Esophagus squamous epithelium (tissue), 5 donors: Measurements from ENCODE around the gene TMEM266. TPM values are rescaled to one million over a fixed set of nuclear protein-coding genes. Genes with fewer than 3 reads are reported as not detected.

Experiments
- DNase-seq: peaks from one replicate; lab custom pipeline; 2025; lab: John Stamatoyannopoulos, UW
- H3K27ac ChIP-seq, 4 donors: fragments of 200-600 bp; sonication (generic); one replicate each; pipeline ENCODE4 v1.5.1; 2016 to 2019; ENCODE audit warnings: mild to moderate bottlenecking in 1 of 4
- H3K27me3 ChIP-seq, 4 donors: fragments of 200-600 bp; sonication (generic); 1 replicate in 3 of 4; 2 replicates in 1 of 4; pipeline versions ENCODE4 v1.5.1 to v1.6.0; 2017 to 2021; ENCODE audit warnings: antibody characterized with exemption in 1 of 4
- H3K36me3 ChIP-seq, 3 donors: fragments of 200-600 bp; sonication (generic); one replicate each; pipeline ENCODE4 v1.5.1; 2016 to 2019
- H3K4me1 ChIP-seq, 3 donors: fragments of 200-600 bp; sonication (generic); one replicate each; pipeline ENCODE4 v1.5.1; 2017 to 2019
- H3K4me3 ChIP-seq, 4 donors: fragments of 200-600 bp; sonication (generic); 1 replicate in 3 of 4; 2 replicates in 1 of 4; pipeline ENCODE4 v1.5.1; 2016 to 2019; ENCODE audit warnings: mild to moderate bottlenecking in 2 of 4, moderate library complexity in 1 of 4
- H3K9me3 ChIP-seq, 3 donors: fragments of 200-600 bp; sonication (generic); one replicate each; pipeline ENCODE4 v1.5.1; 2016 to 2019
- CTCF ChIP-seq, 6 experiments: fragments of 450-650 bp in 4 of 6; fragments of 200-600 bp in 2 of 6; sonication (generic) in 2 of 6; IDR thresholded peaks; one replicate each; pipeline ENCODE4 v1.5.1; 2016 to 2019; ENCODE audit warnings: antibody characterized with exemption in 6 of 6, mild to moderate bottlenecking in 4 of 6, moderate library complexity in 4 of 6
- POLR2A ChIP-seq, 4 donors: fragments of 450-650 bp; IDR thresholded peaks; one replicate each; pipeline ENCODE4 v1.6.1; 2017; ENCODE audit warnings: antibody characterized with exemption in 4 of 4, mild to moderate bottlenecking in 4 of 4, moderate library complexity in 3 of 4
- WGBS, 2 donors: methylation state at CpG; one replicate each; pipeline ENCODE4 v1.1.5; 2018; 5-methylcytosine and 5-hydroxymethylcytosine counted together
- intact Hi-C: fragments of 100-400 bp; cut with DNase I; formaldehyde crosslinking; loops from one replicate; pipeline ENCODE4 v1.15.0; 2022
- total RNA-seq, 4 donors: library from RNA; depleted of rRNA; stranded (reverse); fragments of >200 nt; gene quantifications; one replicate each; pipeline ENCODE4 v1.1.0, GENCODE V29; 2016
- donor health status: DM: yes; HTN: yes; CAD: no.

TMEM266 gene
- total RNA-seq, 4 donors from 2014 or later = 0.19 to 0.79 (median 0.29) TPM; not detected in 1

DNA sequence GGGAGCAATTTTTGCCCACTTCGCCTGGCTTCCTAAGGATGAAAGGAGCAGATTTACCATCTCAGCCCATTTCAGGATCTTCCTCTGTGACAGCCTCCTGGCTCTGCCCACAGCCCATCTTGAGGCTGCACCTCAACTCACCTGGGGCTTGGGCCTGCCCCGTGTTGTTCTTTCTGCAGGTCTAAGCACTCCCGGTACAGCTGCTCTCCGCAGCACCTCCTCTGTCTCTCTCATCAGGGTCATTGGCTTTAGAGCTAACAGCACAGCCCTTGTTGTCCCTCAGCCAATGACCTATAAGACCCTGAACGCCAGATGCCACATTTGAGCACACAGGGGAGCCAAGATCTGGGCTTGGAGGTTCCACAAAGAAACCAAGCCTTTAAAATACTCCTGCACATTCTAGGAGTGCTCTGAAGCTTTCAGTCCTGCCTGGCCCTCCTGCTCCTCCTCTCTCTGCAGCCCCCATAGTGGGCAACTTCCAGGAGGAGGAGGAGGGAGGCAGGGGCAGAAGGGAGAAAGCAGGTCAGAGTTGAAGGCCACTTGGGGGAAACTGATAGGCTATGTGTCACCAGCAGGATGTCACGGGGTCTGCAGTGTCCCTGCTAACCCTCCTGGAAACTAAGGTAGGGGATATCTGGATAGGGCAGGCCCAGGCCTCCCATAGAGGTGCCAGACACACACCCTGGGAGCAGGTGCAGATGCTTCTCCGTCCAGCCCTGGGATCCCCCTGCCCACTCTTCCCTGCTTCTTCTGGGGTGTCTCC, 135.9 kb downstream of the TMEM266 start:
- peaks cover 0 to 24% (median 0%) of the 10 kb centered on the region in 4 donors for H3K27me3 ChIP-seq
- H3K4me1 ChIP-seq = peaks cover 33 to 78% (median 46%) of the 10 kb centered on the region in 3 donors
- WGBS, 2 donors = 60 to 76% methylated on average over 5 to 6 of the region's 7 CpGs
- TF ChIP-seq CTCF (IDR thresholded peaks at IDR 0.05) (no peak), POLR2A (IDR thresholded peaks at IDR 0.05) (no peak)
- no peaks in the 10 kb centered on the region for H3K36me3 ChIP-seq
- H3K27ac ChIP-seq = peak overlapping the region in 3 of 4 donors; percentile 77 to 87 (median 85)
- no peak overlapping the region for H3K4me3 ChIP-seq
- DNase-seq = no peak
- intact Hi-C loops = loop anchor here (10.0 kb wide), 1 partner anchor 129 kb away; no protein-coding TSS in a partner anchor
- H3K9me3 ChIP-seq = no peaks in the 10 kb centered on the region

DNA sequence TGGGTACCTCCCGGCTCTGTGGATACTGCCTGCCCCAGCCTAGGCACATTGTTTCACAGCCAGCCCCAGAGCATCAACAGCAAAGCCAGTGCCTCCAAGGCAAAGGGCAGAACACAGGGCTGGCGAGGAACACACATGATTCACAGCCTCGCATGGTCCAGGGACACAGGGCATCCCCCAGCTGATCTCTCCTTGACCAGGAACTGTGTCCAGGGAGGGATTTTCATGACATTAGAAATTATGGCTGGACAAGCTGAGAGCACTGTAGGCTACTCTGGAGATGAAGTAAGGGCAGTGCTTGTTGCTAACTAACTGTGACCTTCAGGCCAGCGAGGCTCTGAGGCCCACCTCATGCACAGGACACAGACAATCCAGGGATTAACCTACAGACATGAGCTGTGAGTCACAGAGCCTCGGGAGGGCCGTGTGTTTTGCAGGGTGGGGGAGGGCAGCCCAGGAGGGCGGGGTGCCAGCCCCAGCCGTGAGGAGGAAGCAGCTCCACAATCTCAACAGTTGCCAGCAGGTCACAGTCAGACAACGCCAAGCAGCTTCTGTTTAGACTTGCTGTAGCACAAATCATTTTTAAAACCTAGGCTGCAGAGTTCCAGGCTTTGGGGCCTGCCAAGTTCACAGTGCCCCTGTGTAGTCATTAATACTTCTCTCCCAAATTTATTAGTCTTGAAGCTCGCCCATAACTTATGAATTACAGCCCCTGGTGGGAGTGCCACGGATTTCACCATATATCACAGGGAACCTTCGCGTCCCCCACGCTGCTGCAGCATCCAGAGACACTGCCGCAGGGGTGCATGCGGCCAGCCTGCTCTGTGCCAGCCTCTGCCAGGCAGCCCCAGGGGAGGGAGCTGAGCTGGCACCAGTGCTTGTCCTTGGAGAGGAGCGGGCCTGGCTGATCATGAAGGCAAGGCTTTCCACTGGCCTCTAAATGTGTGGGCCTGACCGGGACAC, 136.8 kb downstream of the TMEM266 start:
- no peaks in the 10 kb centered on the region for H3K36me3 ChIP-seq
- no peak for DNase-seq
- H3K9me3 ChIP-seq = no peaks in the 10 kb centered on the region
- peak in 1 of 6 experiments; percentile 4 for TF ChIP-seq CTCF (IDR thresholded peaks at IDR 0.05)
- TF ChIP-seq POLR2A (IDR thresholded peaks at IDR 0.05) = no peak
- WGBS, 2 donors = 10 to 26% methylated on average over 7 to 12 of the region's 18 CpGs
- intact Hi-C loops = loop anchor here (10.0 kb wide), 1 partner anchor 128 kb away; no protein-coding TSS in a partner anchor
- peaks cover 33 to 74% (median 43%) of the 10 kb centered on the region in 3 donors for H3K4me1 ChIP-seq
- peak overlapping the region in 1 of 4 donors; percentile 16 for H3K4me3 ChIP-seq
- H3K27ac ChIP-seq = peak overlapping the region; percentile 77 to 87 (median 81)
- H3K27me3 ChIP-seq = peaks cover 0 to 20% (median 0%) of the 10 kb centered on the region in 4 donors

GRCh38 chr15:76197703-76198455, 138.1 kb downstream of the TMEM266 start:
- intact Hi-C loops = loop anchor here (10.0 kb wide), 1 partner anchor 127 kb away; no protein-coding TSS in a partner anchor
- Histone ChIP-seq H3K4me1 (peaks cover 33 to 73% (median 43%) of the 10 kb centered on the region in 3 donors), H3K27me3 (peaks cover 0 to 7% (median 0%) of the 10 kb centered on the region in 4 donors), H3K36me3 (peaks cover 0 to 3% (median 0%) of the 10 kb centered on the region in 3 donors), H3K9me3 (no peaks in the 10 kb centered on the region), H3K4me3 (no peak overlapping the region), H3K27ac (peak overlapping the region; percentile 77 to 87 (median 81))
- no peak for DNase-seq
- 47 to 48% methylated on average over 2 to 5 of the region's 8 CpGs for WGBS, 2 donors
- TF ChIP-seq CTCF (IDR thresholded peaks at IDR 0.05) = no peak
- no peak for TF ChIP-seq POLR2A (IDR thresholded peaks at IDR 0.05)

DNA sequence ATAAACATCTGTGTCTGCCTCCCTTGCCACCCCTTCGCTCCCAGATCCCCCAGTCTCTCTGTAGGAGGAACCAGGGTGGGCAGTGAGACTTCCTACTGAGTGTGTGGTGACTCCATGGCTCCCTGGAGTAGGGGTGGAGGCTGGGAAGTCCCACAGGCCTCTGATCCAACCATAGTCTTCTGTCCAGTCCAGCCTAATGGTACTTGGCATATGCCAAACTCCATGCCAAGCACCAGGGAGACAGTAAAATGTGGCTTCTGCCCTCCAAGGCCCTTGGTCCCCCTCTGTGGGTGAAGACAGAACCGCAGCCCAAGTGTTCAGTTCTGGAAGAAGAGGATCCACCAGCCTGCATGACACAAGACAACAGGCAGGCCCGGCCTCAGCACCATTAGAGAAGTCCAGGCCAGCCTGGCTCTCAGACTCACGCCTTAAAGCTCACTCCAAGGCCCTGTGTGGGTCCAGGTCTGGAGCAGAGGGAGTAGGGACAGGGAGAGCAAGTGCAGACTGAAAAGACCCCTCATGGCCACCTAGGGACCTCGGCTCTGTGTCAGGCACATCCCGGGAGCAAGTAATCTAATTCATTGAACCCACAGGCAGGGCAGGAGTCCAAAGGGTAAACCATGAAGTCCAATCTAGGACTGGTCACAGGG, 138.8 kb downstream of the TMEM266 start:
- Histone ChIP-seq H3K36me3 (peaks cover 0 to 10% (median 0%) of the 10 kb centered on the region in 3 donors), H3K4me1 (peaks cover 33 to 73% (median 43%) of the 10 kb centered on the region in 3 donors), H3K4me3 (no peak overlapping the region), H3K9me3 (no peaks in the 10 kb centered on the region), H3K27ac (peak overlapping the region in 3 of 4 donors; percentile 0 to 87 (median 33)), H3K27me3 (peaks cover 0 to under 1% (median 0%) of the 10 kb centered on the region in 4 donors)
- 96 to 100% methylated on average over 1 to 4 of the region's 6 CpGs for WGBS, 2 donors
- DNase-seq = no peak
- intact Hi-C loops = loop anchor here (10.0 kb wide), 1 partner anchor 126 kb away; no protein-coding TSS in a partner anchor
- TF ChIP-seq POLR2A (IDR thresholded peaks at IDR 0.05) (no peak), CTCF (IDR thresholded peaks at IDR 0.05) (no peak)
